Panc1 (cell line): ENCODE measurements around the gene TMUB2. TPM values are rescaled to one million over a fixed set of nuclear protein-coding genes. Genes with fewer than 3 reads are reported as not detected.

ENCODE experiments used
- ATAC-seq: fragments of 200-7000 bp; cut with Tn5 transposase; 2 replicates; pipeline ENCODE4 v1.9.1; 2020; ENCODE audit warnings: mild to moderate bottlenecking, moderate library complexity
- BruUV-seq: library from RNA; stranded (reverse); fragments of 400-500 nt; replicated peaks from 2 replicates; lab custom pipeline; 2021; lab: Mats Ljungman, UMichigan
- CTCF ChIA-PET: fragments of 300-600 bp; sonication (Branson Sonifier 250); formaldehyde crosslinking; loops from one replicate; lab custom pipeline; 2022; ENCODE audit warnings: antibody characterized with exemption; lab: Charles Lee
- POLR2A ChIA-PET: fragments of 300-600 bp; sonication (Branson Sonifier 250); formaldehyde crosslinking; loops from one replicate; lab custom pipeline; 2022; ENCODE audit warnings: antibody characterized with exemption; lab: Charles Lee
- DNase-seq: peaks from one replicate; pipeline ENCODE4 v3.0.0-alpha.2; 2010; ENCODE audit warnings: low read depth, low spot score
- H3K27ac ChIP-seq: 2 replicates; pipeline ENCODE4 v1.5.1; 2011; ENCODE audit warnings: mild to moderate bottlenecking, low read length, inconsistent platforms
- H3K27me3 ChIP-seq: fragments of 200-500 bp; sonication (Bioruptor generic); 2 replicates; pipeline ENCODE4 v1.6.0; 2014; ENCODE audit warnings: low read length, inconsistent platforms; ENCODE audit not compliant: control insufficient read depth, insufficient read depth
- H3K36me3 ChIP-seq: fragments of 200-500 bp; sonication (Bioruptor generic); 2 replicates; pipeline ENCODE4 v1.5.1; 2014; ENCODE audit warnings: inconsistent platforms, mild to moderate bottlenecking, low read length, moderate library complexity; ENCODE audit not compliant: control insufficient read depth, insufficient read depth
- H3K4me1 ChIP-seq: 2 replicates; pipeline ENCODE4 v1.5.1; 2011; ENCODE audit warnings: inconsistent platforms, mild to moderate bottlenecking, low read length, moderate library complexity; ENCODE audit not compliant: control insufficient read depth, insufficient read depth
- H3K4me3 ChIP-seq, 2 experiments: 2 replicates each; pipeline ENCODE4 v1.5.1; 2011 to 2012; ENCODE audit warnings: low read depth in 2 of 2, low read length in 2 of 2, mild to moderate bottlenecking in 2 of 2, inconsistent platforms in 1 of 2, moderate library complexity in 1 of 2
- H3K9me3 ChIP-seq: fragments of 200-500 bp; sonication (Bioruptor generic); 2 replicates; pipeline ENCODE4 v1.5.1; 2014; ENCODE audit warnings: low read depth, mild to moderate bottlenecking, inconsistent platforms, low read length, moderate library complexity; ENCODE audit not compliant: control insufficient read depth, insufficient read depth
- CTCF ChIP-seq: fragments of 450-650 bp; IDR thresholded peaks from 2 replicates; pipeline ENCODE4 v1.5.1; 2017; ENCODE audit warnings: mild to moderate bottlenecking
- POLR2AphosphoS5 ChIP-seq: IDR thresholded peaks from 2 replicates; pipeline ENCODE4 v1.6.1; 2012; ENCODE audit warnings: mild to moderate bottlenecking, low read depth, low read length, moderate library complexity
- SIN3A ChIP-seq: IDR thresholded peaks from 2 replicates; pipeline ENCODE4 v1.6.1; 2012; ENCODE audit warnings: low read depth, mild to moderate bottlenecking, low read length, moderate library complexity, borderline replicate concordance; ENCODE audit not compliant: insufficient read depth
- TCF7L2 ChIP-seq: IDR thresholded peaks from 2 replicates; pipeline ENCODE4 v1.6.1; 2011; ENCODE audit warnings: mild to moderate bottlenecking, low read depth, low read length, inconsistent platforms
- in situ Hi-C: cut with HindIII; loops from 2 replicates; pipeline ENCODE4 v1.10.0; 2016; ENCODE audit warnings: low sequenced_read_pairs, low pct_unique_long_range_greater_than_20kb
- intact Hi-C: fragments of 100-400 bp; cut with micrococcal nuclease; formaldehyde crosslinking; loops from one replicate; pipeline ENCODE4 v1.10.0; 2022; ENCODE audit not compliant: unreplicated experiment
- total RNA-seq: library from RNA; stranded (reverse); gene quantifications from one replicate; pipeline ENCODE4 v1.2.1, GENCODE V29; 2021; ENCODE audit not compliant: unreplicated experiment
- TF ChIP-seq, protein P1 (sequence below), 2 experiments: IDR thresholded peaks; 2 replicates each; pipeline ENCODE4 v1.6.1; 2011 to 2012; ENCODE audit warnings: low read depth in 2 of 2, control low read depth in 1 of 2, low read length in 1 of 2, mild to moderate bottlenecking in 1 of 2, moderate library complexity in 1 of 2; ENCODE audit not compliant: insufficient read depth in 1 of 2

TMUB2 gene
- total RNA-seq, 1 experiment from 2014 or later: 30.7 TPM

- no peak for TF ChIP-seq TCF7L2
- TF ChIP-seq SIN3A: 0 out of 2 replicates have a peak, but pooled peaks have one; percentile 38
- no peak; the same call in 1 of the 2 replicates for TF ChIP-seq POLR2AphosphoS5
- TF ChIP-seq, protein P1, sequence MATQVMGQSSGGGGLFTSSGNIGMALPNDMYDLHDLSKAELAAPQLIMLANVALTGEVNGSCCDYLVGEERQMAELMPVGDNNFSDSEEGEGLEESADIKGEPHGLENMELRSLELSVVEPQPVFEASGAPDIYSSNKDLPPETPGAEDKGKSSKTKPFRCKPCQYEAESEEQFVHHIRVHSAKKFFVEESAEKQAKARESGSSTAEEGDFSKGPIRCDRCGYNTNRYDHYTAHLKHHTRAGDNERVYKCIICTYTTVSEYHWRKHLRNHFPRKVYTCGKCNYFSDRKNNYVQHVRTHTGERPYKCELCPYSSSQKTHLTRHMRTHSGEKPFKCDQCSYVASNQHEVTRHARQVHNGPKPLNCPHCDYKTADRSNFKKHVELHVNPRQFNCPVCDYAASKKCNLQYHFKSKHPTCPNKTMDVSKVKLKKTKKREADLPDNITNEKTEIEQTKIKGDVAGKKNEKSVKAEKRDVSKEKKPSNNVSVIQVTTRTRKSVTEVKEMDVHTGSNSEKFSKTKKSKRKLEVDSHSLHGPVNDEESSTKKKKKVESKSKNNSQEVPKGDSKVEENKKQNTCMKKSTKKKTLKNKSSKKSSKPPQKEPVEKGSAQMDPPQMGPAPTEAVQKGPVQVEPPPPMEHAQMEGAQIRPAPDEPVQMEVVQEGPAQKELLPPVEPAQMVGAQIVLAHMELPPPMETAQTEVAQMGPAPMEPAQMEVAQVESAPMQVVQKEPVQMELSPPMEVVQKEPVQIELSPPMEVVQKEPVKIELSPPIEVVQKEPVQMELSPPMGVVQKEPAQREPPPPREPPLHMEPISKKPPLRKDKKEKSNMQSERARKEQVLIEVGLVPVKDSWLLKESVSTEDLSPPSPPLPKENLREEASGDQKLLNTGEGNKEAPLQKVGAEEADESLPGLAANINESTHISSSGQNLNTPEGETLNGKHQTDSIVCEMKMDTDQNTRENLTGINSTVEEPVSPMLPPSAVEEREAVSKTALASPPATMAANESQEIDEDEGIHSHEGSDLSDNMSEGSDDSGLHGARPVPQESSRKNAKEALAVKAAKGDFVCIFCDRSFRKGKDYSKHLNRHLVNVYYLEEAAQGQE (IDR thresholded peaks at IDR 0.05; ENCODE audit: insufficient read depth in 1 of 2, low read depth in 2 of 2, low read length in 1 of 2): no peak
- TF ChIP-seq CTCF: no peak
- peak overlapping the region; percentile 69 to 77 for H3K4me3 ChIP-seq
- intact Hi-C loops: loop anchor here (5.0 kb wide), 1 partner anchor 106 kb away; no protein-coding TSS in a partner anchor
Measured at GRCh38 chr17:44221084-44221861, 34.5 kb downstream of the TMUB2 start.

GRCh38 chr17:44221862-44222111 is 35.0 kb downstream of the TMUB2 start:
- no peak for ATAC-seq
- H3K9me3 ChIP-seq: no peaks in the 10 kb centered on the region
- peak overlapping the region; percentile 69 to 77 for H3K4me3 ChIP-seq
- no peak for DNase-seq
- BruUV-seq: TSS peak; percentile 74
- ChIA-PET CTCF (interaction anchor here (0.7 kb wide), 1 partner anchor 116 kb away, joined by 6 read pairs; no protein-coding TSS in a partner anchor), POLR2A (interaction anchor here (0.6 to 1.1 kb wide), 2 partner anchors 9 to 43 kb away, joined by 7 to 10 read pairs; no protein-coding TSS in a partner anchor)
- no peak for TF ChIP-seq CTCF
- TF ChIP-seq SIN3A: no peak
- TF ChIP-seq, protein P1 (IDR thresholded peaks at IDR 0.05; ENCODE audit: insufficient read depth in 1 of 2, low read depth in 2 of 2, low read length in 1 of 2): no peak
- TF ChIP-seq TCF7L2: no peak; the same call in 1 of the 2 replicates
- no peak for TF ChIP-seq POLR2AphosphoS5
- peak overlapping the region; percentile 87 for H3K27ac ChIP-seq
- in situ Hi-C loops: no loop called here
- intact Hi-C loops: loop anchor here (5.0 kb wide), 1 partner anchor 106 kb away; no protein-coding TSS in a partner anchor
- H3K36me3 ChIP-seq: no peaks in the 10 kb centered on the region; the same call in none of the 2 replicates
- H3K4me1 ChIP-seq: peaks cover 26% of the 10 kb centered on the region
- no peaks in the 10 kb centered on the region for H3K27me3 ChIP-seq

More at GRCh38 chr17:44221084-44221861, 34.5 kb downstream of the TMUB2 start:
- ChIA-PET POLR2A (interaction anchor here (0.6 to 1.1 kb wide), 4 partner anchors 10 to 106 kb away, joined by 3 to 10 read pairs (median 6); no protein-coding TSS in a partner anchor), CTCF (interaction anchor here (0.5 to 0.7 kb wide), 2 partner anchors 9 to 117 kb away, joined by 4 to 6 read pairs; no protein-coding TSS in a partner anchor)
- ATAC-seq (peak; percentile 50), DNase-seq (no peak)
- H3K36me3 ChIP-seq: peaks cover 3% of the 10 kb centered on the region
- no peaks in the 10 kb centered on the region for H3K27me3 ChIP-seq
- peaks cover 26% of the 10 kb centered on the region for H3K4me1 ChIP-seq
- in situ Hi-C loops: no loop called here
- peak overlapping the region; percentile 87 for H3K27ac ChIP-seq
- no TSS peak for BruUV-seq
- H3K9me3 ChIP-seq: no peaks in the 10 kb centered on the region
